Measurements from ENCODE around the gene EFCAB13.

DNA sequence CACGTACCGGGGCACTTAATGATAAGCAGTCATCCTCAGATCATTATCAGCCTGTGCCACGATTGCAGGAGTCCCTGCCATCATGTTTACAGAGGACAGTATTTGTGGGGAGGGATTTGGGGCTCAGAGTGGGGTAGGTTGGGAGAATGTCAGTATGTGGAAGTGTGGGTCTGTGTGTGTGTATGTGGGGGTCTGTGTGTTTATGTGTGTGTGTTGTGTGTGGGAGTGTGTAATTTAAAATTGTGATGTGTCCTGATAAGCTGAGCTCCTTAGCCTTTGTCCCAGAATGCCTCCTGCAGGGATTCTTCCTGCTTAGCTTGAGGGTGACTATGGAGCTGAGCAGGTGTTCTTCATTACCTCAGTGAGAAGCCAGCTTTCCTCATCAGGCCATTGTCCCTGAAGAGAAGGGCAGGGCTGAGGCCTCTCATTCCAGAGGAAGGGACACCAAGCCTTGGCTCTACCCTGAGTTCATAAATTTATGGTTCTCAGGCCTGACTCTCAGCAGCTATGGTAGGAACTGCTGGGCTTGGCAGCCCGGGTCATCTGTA is 13.5 kb upstream of the EFCAB13 start:
- TF ChIP-seq POLR2AphosphoS5 (IDR thresholded peaks at IDR 0.05; ENCODE audit: borderline replicate concordance, low read depth, low read length) (no peak), EZH2 (IDR thresholded peaks at IDR 0.05) (no peak), FOXP2 (optimal IDR thresholded peaks at IDR 0.05; ENCODE audit: control extremely low read depth, extremely low read length, insufficient read depth) (no peak)

Measured in SK-N-MC (cell line).